Loucy (cell line): ENCODE data around the gene PKP4.

Experiments
- H2AFZ ChIP-seq: fragments of 200-600 bp; sonication (generic); 2 replicates; pipeline ENCODE4 v1.6.0; 2016; ENCODE audit warnings: antibody characterized with exemption, mild to moderate bottlenecking, low read length, moderate library complexity
- H3F3A ChIP-seq: fragments of 200-600 bp; 2 replicates; pipeline ENCODE4 v1.6.0; 2016; ENCODE audit warnings: antibody characterized with exemption, low read depth, mild to moderate bottlenecking
- H3K27me3 ChIP-seq: fragments of 200-600 bp; sonication (generic); 2 replicates; pipeline ENCODE4 v1.6.1; 2014; ENCODE audit warnings: low read length, mild to moderate bottlenecking; ENCODE audit not compliant: insufficient read depth, poor library complexity, severe bottlenecking
- H3K36me3 ChIP-seq: fragments of 200-600 bp; sonication (generic); 2 replicates; pipeline ENCODE4 v1.6.1; 2016; ENCODE audit warnings: low read length; ENCODE audit not compliant: insufficient read depth
- H3K4me1 ChIP-seq: fragments of 200-600 bp; sonication (generic); 2 replicates; pipeline ENCODE4 v1.5.1; 2014; ENCODE audit warnings: low read length, mild to moderate bottlenecking; ENCODE audit not compliant: insufficient read depth, poor library complexity, severe bottlenecking
- H3K4me2 ChIP-seq: fragments of 200-600 bp; sonication (generic); 2 replicates; pipeline ENCODE4 v1.6.0; 2014; ENCODE audit warnings: antibody characterized with exemption, low read length, low read depth, mild to moderate bottlenecking; ENCODE audit not compliant: poor library complexity, severe bottlenecking
- H3K4me3 ChIP-seq: fragments of 200-600 bp; sonication (generic); 2 replicates; pipeline ENCODE4 v1.5.1; 2014; ENCODE audit warnings: low read length, mild to moderate bottlenecking, mixed read lengths; ENCODE audit not compliant: poor library complexity, severe bottlenecking
- H3K79me2 ChIP-seq: fragments of 200-600 bp; sonication (generic); 2 replicates; pipeline ENCODE4 v1.6.1; 2014; ENCODE audit warnings: low read length; ENCODE audit not compliant: insufficient read depth
- H3K9ac ChIP-seq: fragments of 200-600 bp; sonication (generic); 2 replicates; pipeline ENCODE4 v1.6.0; 2014; ENCODE audit warnings: mild to moderate bottlenecking, low read depth, low read length, moderate library complexity; ENCODE audit not compliant: poor library complexity, severe bottlenecking
- H3K9me2 ChIP-seq: fragments of 200-600 bp; sonication (generic); replicated peaks from 2 replicates; pipeline ENCODE4 v1.6.1; 2016; ENCODE audit warnings: low read depth, low read length, mixed read lengths
- H3K9me3 ChIP-seq: fragments of 200-600 bp; sonication (generic); 2 replicates; pipeline ENCODE4 v1.6.1; 2014; ENCODE audit warnings: mild to moderate bottlenecking, antibody characterized with exemption, low read length, low read depth; ENCODE audit not compliant: insufficient read depth
- H4K20me1 ChIP-seq: fragments of 200-600 bp; sonication (generic); 2 replicates; pipeline ENCODE4 v1.6.0; 2014; ENCODE audit warnings: antibody characterized with exemption, low read length, mild to moderate bottlenecking; ENCODE audit not compliant: insufficient read depth, poor library complexity, severe bottlenecking
- EZH2phosphoT487 ChIP-seq: fragments of 200-600 bp; IDR thresholded peaks from 2 replicates; pipeline ENCODE4 v1.6.1; 2018; ENCODE audit warnings: antibody characterized with exemption, mild to moderate bottlenecking, moderate library complexity, borderline replicate concordance
- TF ChIP-seq, protein P1 (sequence below): fragments of 200-600 bp; sonication (generic); conservative IDR thresholded peaks from 2 replicates; pipeline ENCODE4 v1.5.1; 2014; ENCODE audit warnings: mild to moderate bottlenecking, antibody characterized with exemption, low read length

The PKP4 gene

GRCh38 chr2:158730621-158731140 is 273.9 kb downstream of the PKP4 start:
- Histone ChIP-seq H3K4me1 (no peaks in the 10 kb centered on the region), H3K27me3 (no peaks in the 10 kb centered on the region), H3K36me3 (no peaks in the 10 kb centered on the region), H3K9me3 (no peaks in the 10 kb centered on the region), H4K20me1 (no peaks in the 10 kb centered on the region), H3K9ac (no peak overlapping the region), H3K9me2 (no peaks in the 10 kb centered on the region), H3K4me2 (no peak overlapping the region), H2AFZ (no peak overlapping the region), H3K79me2 (no peaks in the 10 kb centered on the region), H3F3A (no peaks in the 10 kb centered on the region), H3K4me3 (no peak overlapping the region)
- TF ChIP-seq EZH2phosphoT487, result no peak
- TF ChIP-seq, protein P1, sequence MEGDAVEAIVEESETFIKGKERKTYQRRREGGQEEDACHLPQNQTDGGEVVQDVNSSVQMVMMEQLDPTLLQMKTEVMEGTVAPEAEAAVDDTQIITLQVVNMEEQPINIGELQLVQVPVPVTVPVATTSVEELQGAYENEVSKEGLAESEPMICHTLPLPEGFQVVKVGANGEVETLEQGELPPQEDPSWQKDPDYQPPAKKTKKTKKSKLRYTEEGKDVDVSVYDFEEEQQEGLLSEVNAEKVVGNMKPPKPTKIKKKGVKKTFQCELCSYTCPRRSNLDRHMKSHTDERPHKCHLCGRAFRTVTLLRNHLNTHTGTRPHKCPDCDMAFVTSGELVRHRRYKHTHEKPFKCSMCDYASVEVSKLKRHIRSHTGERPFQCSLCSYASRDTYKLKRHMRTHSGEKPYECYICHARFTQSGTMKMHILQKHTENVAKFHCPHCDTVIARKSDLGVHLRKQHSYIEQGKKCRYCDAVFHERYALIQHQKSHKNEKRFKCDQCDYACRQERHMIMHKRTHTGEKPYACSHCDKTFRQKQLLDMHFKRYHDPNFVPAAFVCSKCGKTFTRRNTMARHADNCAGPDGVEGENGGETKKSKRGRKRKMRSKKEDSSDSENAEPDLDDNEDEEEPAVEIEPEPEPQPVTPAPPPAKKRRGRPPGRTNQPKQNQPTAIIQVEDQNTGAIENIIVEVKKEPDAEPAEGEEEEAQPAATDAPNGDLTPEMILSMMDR, result no peak

GRCh38 chr2:158731386-158731785 is 274.6 kb downstream of the PKP4 start:
- no peak overlapping the region for H3K9ac ChIP-seq
- no peaks in the 10 kb centered on the region for H3K79me2 ChIP-seq
- no peak overlapping the region for H3K4me2 ChIP-seq
- no peak overlapping the region for H2AFZ ChIP-seq
- no peaks in the 10 kb centered on the region for H3K9me3 ChIP-seq
- H3K4me1 ChIP-seq, result no peaks in the 10 kb centered on the region
- H3K36me3 ChIP-seq, result no peaks in the 10 kb centered on the region
- H3K9me2 ChIP-seq, result no peaks in the 10 kb centered on the region
- H3K27me3 ChIP-seq, result peaks cover 5% of the 10 kb centered on the region
- H3F3A ChIP-seq, result no peaks in the 10 kb centered on the region
- TF ChIP-seq EZH2phosphoT487, result no peak
- TF ChIP-seq, protein P1, result no peak
- no peak overlapping the region for H3K4me3 ChIP-seq
- H4K20me1 ChIP-seq, result no peaks in the 10 kb centered on the region
